ENCODE measurements around the gene SYCP2.

- TF ChIP-seq CTCF (IDR thresholded peaks at IDR 0.05; ENCODE audit: poor library complexity) (no peak), EZH2 (IDR thresholded peaks at IDR 0.05; ENCODE audit: borderline replicate concordance) (no peak)
Observed at GRCh38 chr20:59839400-59839799, 94.0 kb downstream of the SYCP2 start.
